Measurements from ENCODE around the gene CFAP45.

The CFAP45 gene

DNA sequence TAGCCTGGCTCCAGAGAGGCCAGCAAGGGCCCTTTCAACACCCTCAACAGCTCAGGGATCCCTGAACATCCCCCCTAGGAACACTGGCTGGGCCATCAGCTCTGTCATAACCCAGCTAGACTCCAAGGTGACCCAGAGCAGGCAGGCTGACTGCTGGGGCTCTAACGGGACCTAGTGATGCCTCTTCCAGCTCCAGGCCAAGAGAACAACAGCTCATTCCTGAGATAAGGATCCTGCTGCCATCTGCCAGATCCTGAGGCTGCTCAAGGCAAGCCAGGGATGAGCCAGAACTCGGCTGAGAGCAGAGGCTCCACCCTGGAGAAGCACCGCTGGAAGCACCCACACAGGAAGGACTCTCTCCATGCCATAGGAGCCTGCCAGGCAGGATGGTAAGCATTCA lies 39.5 kb downstream of the CFAP45 start:
- in situ Hi-C loops (cut with MboI; ENCODE audit: low sequenced_read_pairs, unreplicated experiment): no loop called here
- TF ChIP-seq, protein P1, sequence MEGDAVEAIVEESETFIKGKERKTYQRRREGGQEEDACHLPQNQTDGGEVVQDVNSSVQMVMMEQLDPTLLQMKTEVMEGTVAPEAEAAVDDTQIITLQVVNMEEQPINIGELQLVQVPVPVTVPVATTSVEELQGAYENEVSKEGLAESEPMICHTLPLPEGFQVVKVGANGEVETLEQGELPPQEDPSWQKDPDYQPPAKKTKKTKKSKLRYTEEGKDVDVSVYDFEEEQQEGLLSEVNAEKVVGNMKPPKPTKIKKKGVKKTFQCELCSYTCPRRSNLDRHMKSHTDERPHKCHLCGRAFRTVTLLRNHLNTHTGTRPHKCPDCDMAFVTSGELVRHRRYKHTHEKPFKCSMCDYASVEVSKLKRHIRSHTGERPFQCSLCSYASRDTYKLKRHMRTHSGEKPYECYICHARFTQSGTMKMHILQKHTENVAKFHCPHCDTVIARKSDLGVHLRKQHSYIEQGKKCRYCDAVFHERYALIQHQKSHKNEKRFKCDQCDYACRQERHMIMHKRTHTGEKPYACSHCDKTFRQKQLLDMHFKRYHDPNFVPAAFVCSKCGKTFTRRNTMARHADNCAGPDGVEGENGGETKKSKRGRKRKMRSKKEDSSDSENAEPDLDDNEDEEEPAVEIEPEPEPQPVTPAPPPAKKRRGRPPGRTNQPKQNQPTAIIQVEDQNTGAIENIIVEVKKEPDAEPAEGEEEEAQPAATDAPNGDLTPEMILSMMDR (IDR thresholded peaks at IDR 0.05; ENCODE audit: borderline replicate concordance, control extremely low read depth, extremely low read depth, insufficient read depth, missing control alignments): no peak
- no peak for DNase-seq (ENCODE audit: low spot score)

DNA sequence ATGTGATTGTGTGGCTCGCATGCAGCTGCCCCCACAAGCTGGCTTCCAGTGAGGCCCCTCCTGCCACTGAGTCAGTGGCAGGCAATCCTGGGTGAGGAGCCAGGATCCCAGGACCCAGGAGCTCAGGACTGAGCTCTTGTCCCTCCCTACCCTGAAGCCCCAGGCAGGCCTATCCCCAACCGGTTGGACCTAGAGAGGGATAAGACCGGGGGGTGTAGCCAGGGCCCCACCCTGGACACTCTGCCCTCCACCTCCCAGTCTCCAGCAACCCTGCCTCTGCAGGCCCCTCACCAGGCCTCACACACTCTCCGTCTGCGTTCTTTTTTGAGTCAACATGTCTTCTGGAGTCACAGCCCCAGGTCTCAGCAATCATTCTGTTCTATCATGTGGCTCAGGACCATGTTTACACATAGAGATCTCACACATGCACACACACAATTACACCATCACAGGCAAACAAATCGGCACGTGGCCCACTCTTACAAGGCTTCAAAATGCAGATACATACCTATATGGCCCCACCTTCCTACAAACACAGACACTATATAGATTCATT lies 40.1 kb downstream of the CFAP45 start:
- in situ Hi-C loops (cut with MboI; ENCODE audit: low sequenced_read_pairs, unreplicated experiment): no loop called here
- TF ChIP-seq, protein P1 (IDR thresholded peaks at IDR 0.05; ENCODE audit: borderline replicate concordance, control extremely low read depth, extremely low read depth, insufficient read depth, missing control alignments): no peak
- no peak for DNase-seq (ENCODE audit: low spot score)

DNA sequence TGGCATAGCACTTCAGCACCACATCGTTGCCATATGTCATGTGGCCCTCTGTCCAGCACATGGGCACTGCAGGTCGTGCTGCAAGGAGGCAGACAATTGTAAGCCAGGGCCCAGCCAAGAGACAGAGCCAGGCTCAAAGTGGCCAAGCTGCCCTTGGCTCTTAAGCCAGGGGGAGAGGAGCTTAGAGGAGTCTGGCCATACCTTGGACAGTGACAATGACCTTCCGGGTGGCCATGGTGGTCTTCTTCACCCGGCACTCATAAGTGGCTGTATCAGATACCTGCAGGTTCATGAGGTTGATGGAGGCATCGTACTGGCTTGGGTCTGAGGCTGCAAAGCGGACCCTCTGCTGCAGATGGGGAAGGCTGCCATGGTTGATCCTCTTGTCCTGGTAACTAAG lies 42.1 kb downstream of the CFAP45 start:
- TF ChIP-seq, protein P1 (IDR thresholded peaks at IDR 0.05; ENCODE audit: borderline replicate concordance, control extremely low read depth, extremely low read depth, insufficient read depth, missing control alignments): no peak
- no peak for DNase-seq (ENCODE audit: low spot score)
- in situ Hi-C loops (cut with MboI; ENCODE audit: low sequenced_read_pairs, unreplicated experiment): no loop called here

DNA sequence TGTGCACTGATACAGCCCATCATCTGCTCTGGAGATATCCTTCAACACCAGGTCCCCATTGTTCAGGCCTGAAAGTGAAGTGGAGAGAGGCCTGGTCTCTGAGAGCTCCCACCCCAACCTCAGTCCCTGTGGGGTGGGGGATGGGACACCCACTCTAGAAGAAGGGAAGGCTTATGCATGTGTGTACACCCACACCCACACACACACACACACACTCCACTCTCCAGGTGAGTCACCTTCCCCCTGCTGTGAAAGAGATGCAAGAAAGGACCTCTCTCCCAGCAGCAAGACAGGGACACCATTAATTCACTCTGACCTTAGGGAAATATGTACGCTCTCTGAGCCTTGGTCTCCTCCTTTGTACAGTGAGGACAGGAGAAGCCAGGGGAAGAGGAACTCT lies 43.4 kb downstream of the CFAP45 start:
- DNase-seq (ENCODE audit: low spot score): no peak
- in situ Hi-C loops (cut with MboI; ENCODE audit: low sequenced_read_pairs, unreplicated experiment): no loop called here
- TF ChIP-seq, protein P1 (IDR thresholded peaks at IDR 0.05; ENCODE audit: borderline replicate concordance, control extremely low read depth, extremely low read depth, insufficient read depth, missing control alignments): no peak

DNA sequence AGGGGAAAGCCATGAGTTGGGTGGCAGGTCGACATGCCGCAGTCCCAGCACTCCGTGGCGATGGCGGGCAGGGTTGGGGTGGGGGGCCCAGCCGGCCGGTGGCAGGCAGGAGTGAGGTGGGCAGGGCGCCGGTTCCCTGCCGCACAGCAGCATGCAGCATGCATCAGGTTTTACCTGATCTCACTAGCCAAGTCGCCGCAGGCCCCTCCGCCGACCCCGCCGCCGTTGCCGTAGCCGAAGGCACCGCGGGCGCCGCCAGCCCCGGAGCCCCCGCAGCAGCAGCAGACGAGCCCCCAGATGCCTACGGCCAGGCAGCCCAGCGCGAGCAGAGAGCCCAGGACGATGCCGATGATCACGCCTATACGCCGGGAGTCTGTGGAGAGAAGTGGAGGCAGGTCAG lies 44.3 kb downstream of the CFAP45 start:
- DNase-seq (ENCODE audit: low spot score): no peak
- in situ Hi-C loops (cut with MboI; ENCODE audit: low sequenced_read_pairs, unreplicated experiment): no loop called here
- TF ChIP-seq, protein P1 (IDR thresholded peaks at IDR 0.05; ENCODE audit: borderline replicate concordance, control extremely low read depth, extremely low read depth, insufficient read depth, missing control alignments): no peak

DNA sequence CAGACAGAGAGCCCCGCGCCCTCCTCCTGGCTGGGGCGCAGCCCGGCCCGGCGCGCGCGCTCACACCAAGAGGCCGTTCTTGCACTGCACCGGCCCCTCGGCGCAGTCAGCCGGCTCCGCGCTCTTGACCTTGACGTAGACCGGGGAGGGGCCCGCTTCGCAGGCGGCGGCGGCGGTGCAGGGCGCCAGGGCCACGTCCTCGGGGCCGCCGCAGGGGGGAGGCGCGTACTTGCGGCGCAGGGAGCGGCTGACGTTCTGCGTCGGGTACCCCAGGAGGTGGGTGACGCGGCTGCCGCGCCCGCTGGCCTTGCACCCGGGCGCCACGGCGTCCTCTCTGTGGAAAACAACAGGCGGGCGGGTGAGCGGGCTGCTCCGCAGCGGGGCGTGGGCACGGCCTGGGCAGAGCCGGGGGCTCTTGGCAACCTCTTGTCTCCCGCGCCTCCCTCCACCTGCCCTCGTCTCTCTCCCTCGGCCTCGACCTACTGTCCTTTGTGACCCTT lies 45.2 kb downstream of the CFAP45 start:
- in situ Hi-C loops (cut with MboI; ENCODE audit: low sequenced_read_pairs, unreplicated experiment): no loop called here
- TF ChIP-seq, protein P1 (IDR thresholded peaks at IDR 0.05; ENCODE audit: borderline replicate concordance, control extremely low read depth, extremely low read depth, insufficient read depth, missing control alignments): no peak
- DNase-seq (ENCODE audit: low spot score): peak; percentile 78

Measured in GM13976 (cell line).